A673 (cell line): ENCODE results near the gene RNF186. TPM values are rescaled to one million over a fixed set of nuclear protein-coding genes. Genes with fewer than 3 reads are reported as not detected.

Experiments
- BruUV-seq: library from RNA; stranded (reverse); fragments of 400-500 nt; replicated peaks from 2 replicates; lab custom pipeline; 2021; lab: Mats Ljungman, UMichigan
- CTCF ChIA-PET: fragments of 300-600 bp; sonication (Branson Sonifier 250); formaldehyde crosslinking; loops from one replicate; lab custom pipeline; 2022; ENCODE audit warnings: antibody characterized with exemption; lab: Charles Lee
- POLR2A ChIA-PET: fragments of 300-600 bp; sonication (Branson Sonifier 250); formaldehyde crosslinking; loops from one replicate; lab custom pipeline; 2022; ENCODE audit warnings: antibody characterized with exemption; ENCODE audit not compliant: low non-redundant PET; lab: Charles Lee
- DNase-seq: peaks from one replicate; pipeline ENCODE4 v3.0.0-alpha.2; 2015; ENCODE audit warnings: low spot score
- H3K27ac ChIP-seq: fragments of 200-600 bp; sonication (generic); 2 replicates; pipeline ENCODE4 v1.5.1; 2016; ENCODE audit warnings: mixed run types, low read depth, mild to moderate bottlenecking, mixed read lengths, antibody characterized with exemption, low read length; ENCODE audit not compliant: poor library complexity, severe bottlenecking
- H3K27me3 ChIP-seq: fragments of 200-600 bp; sonication (generic); replicated peaks from 2 replicates; pipeline ENCODE4 v1.6.1; 2017; ENCODE audit warnings: mixed run types, low read depth, mild to moderate bottlenecking, mixed read lengths, antibody characterized with exemption, low read length; ENCODE audit not compliant: insufficient read depth, poor library complexity
- H3K36me3 ChIP-seq: fragments of 200-600 bp; sonication (generic); 2 replicates; pipeline ENCODE4 v1.6.1; 2016; ENCODE audit warnings: mixed run types, mild to moderate bottlenecking, mixed read lengths, antibody characterized with exemption, low read length; ENCODE audit not compliant: insufficient read depth, poor library complexity, severe bottlenecking
- H3K4me1 ChIP-seq: fragments of 200-600 bp; sonication (generic); 2 replicates; pipeline ENCODE4 v1.6.1; 2017; ENCODE audit warnings: mixed run types, mild to moderate bottlenecking, mixed read lengths, antibody characterized with exemption, low read length; ENCODE audit not compliant: insufficient read depth, poor library complexity, severe bottlenecking
- H3K4me3 ChIP-seq: fragments of 200-600 bp; sonication (generic); 2 replicates; pipeline ENCODE4 v1.5.1; 2016; ENCODE audit warnings: low read depth, mixed run types, mild to moderate bottlenecking, mixed read lengths, low read length; ENCODE audit not compliant: poor library complexity, severe bottlenecking
- H3K9me3 ChIP-seq: fragments of 200-600 bp; sonication (generic); 2 replicates; pipeline ENCODE4 v1.6.1; 2016; ENCODE audit warnings: mixed run types, low read depth, mild to moderate bottlenecking, mixed read lengths, antibody characterized with exemption, low read length; ENCODE audit not compliant: poor library complexity, severe bottlenecking
- CTCF ChIP-seq: fragments of 300-800, 200-600 bp; sonication (generic); conservative IDR thresholded peaks from 2 replicates; pipeline ENCODE4 v1.5.1; 2017; ENCODE audit warnings: low read depth, mild to moderate bottlenecking, antibody characterized with exemption, low read length, moderate library complexity, mixed read lengths
- EZH2 ChIP-seq: fragments of 200-600 bp; sonication (generic); IDR thresholded peaks from 2 replicates; pipeline ENCODE4 v1.6.1; 2017; ENCODE audit warnings: borderline replicate concordance, low read depth, mild to moderate bottlenecking, mixed read lengths, antibody characterized with exemption, low read length; ENCODE audit not compliant: poor library complexity, severe bottlenecking
- intact Hi-C: fragments of 100-400 bp; cut with micrococcal nuclease; formaldehyde crosslinking; loops from one replicate; pipeline ENCODE4 v1.10.0; 2022; ENCODE audit not compliant: unreplicated experiment
- total RNA-seq: library from RNA; stranded (reverse); gene quantifications from 2 replicates; pipeline ENCODE4 v1.2.3, GENCODE V29; 2021

Gene RNF186
- total RNA-seq, 1 experiment from 2014 or later: not detected

- Histone ChIP-seq H3K36me3 (no peaks in the 10 kb centered on the region), H3K27me3 (no peaks in the 10 kb centered on the region), H3K4me3 (no peak overlapping the region), H3K9me3 (no peaks in the 10 kb centered on the region), H3K27ac (no peak overlapping the region), H3K4me1 (peaks cover 26% of the 10 kb centered on the region)
- DNase-seq: no peak
- POLR2A ChIA-PET: no interaction called here
- intact Hi-C loops: no loop called here
- TF ChIP-seq CTCF (no peak), EZH2 (no peak)
- no TSS peak for BruUV-seq
- CTCF ChIA-PET: no interaction called here
Measured at GRCh38 chr1:19772053-19772452, 43.0 kb downstream of the RNF186 start.

DNA sequence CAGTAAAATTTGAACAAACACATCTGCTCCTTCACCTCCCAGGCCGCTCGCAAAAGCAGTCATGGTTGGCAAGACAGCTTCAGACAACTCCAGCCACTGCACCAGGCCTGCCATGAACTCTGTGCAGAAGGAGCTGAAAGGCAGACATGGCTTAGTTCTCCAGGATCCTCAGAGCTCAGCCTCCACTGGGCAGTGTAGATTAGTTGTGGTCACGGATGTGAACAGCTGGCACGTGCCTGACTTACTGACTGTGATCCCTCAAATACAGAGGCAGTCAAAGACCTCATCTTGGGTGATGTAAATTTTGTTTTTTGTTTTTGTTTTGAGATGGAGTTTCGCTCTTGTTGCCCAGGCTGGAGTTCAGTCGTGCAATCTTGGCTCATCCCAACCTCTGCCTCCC, 43.7 kb downstream of the RNF186 start:
- ChIA-PET CTCF (no interaction called here), POLR2A (no interaction called here)
- BruUV-seq: no TSS peak
- no peak for TF ChIP-seq EZH2
- TF ChIP-seq CTCF: no peak
- H3K9me3 ChIP-seq: no peaks in the 10 kb centered on the region
- peaks cover 33% of the 10 kb centered on the region for H3K4me1 ChIP-seq
- H3K4me3 ChIP-seq: no peak overlapping the region
- H3K27me3 ChIP-seq: no peaks in the 10 kb centered on the region
- no peaks in the 10 kb centered on the region for H3K36me3 ChIP-seq
- intact Hi-C loops: no loop called here
- no peak overlapping the region for H3K27ac ChIP-seq
- DNase-seq: no peak

GRCh38 chr1:19770436-19771190, 44.5 kb downstream of the RNF186 start:
- Histone ChIP-seq H3K27me3 (no peaks in the 10 kb centered on the region), H3K36me3 (no peaks in the 10 kb centered on the region), H3K4me3 (no peak overlapping the region), H3K9me3 (no peaks in the 10 kb centered on the region), H3K27ac (no peak overlapping the region), H3K4me1 (peaks cover 39% of the 10 kb centered on the region)
- TF ChIP-seq EZH2 (no peak), CTCF (no peak)
- no peak for DNase-seq
- ChIA-PET POLR2A (no interaction called here), CTCF (no interaction called here)
- intact Hi-C loops: no loop called here
- BruUV-seq: no TSS peak
